Epithelial cell of esophagus (primary cell): ENCODE data around the gene ALK.

Source experiments
- DNase-seq: peaks from one replicate; pipeline ENCODE4 v3.0.0; 2010; ENCODE audit warnings: low read depth
- H3K4me3 ChIP-seq: 2 replicates; pipeline ENCODE4 v1.5.1; 2011; ENCODE audit warnings: mild to moderate bottlenecking, low read length, control low read depth
- CTCF ChIP-seq: IDR thresholded peaks from 2 replicates; pipeline ENCODE4 v1.5.1; 2011; ENCODE audit warnings: low read depth, mild to moderate bottlenecking, low read length, control low read depth, inconsistent platforms; ENCODE audit not compliant: insufficient read depth; ENCODE audit errors: missing control alignments

ALK gene

GRCh38 chr2:29694741-29695140 is 226.6 kb downstream of the ALK start:
- no peak for TF ChIP-seq CTCF
- DNase-seq, result no peak
- no peak overlapping the region for H3K4me3 ChIP-seq

GRCh38 chr2:29691391-29691950 is 229.9 kb downstream of the ALK start:
- no peak overlapping the region for H3K4me3 ChIP-seq

GRCh38 chr2:29689666-29690065 is 231.7 kb downstream of the ALK start:
- DNase-seq, result no peak
- no peak overlapping the region for H3K4me3 ChIP-seq
- TF ChIP-seq CTCF, result no peak

More at GRCh38 chr2:29691391-29691950, 229.9 kb downstream of the ALK start:
- DNase-seq, result no peak
- TF ChIP-seq CTCF, result no peak

GRCh38 chr2:29688429-29688828 is 233.0 kb downstream of the ALK start:
- H3K4me3 ChIP-seq, result no peak overlapping the region
- no peak for TF ChIP-seq CTCF
- no peak for DNase-seq

GRCh38 chr2:29687121-29687520 is 234.3 kb downstream of the ALK start:
- no peak for TF ChIP-seq CTCF
- no peak overlapping the region for H3K4me3 ChIP-seq
- DNase-seq, result no peak

GRCh38 chr2:29676886-29677453 is 244.4 kb downstream of the ALK start:
- H3K4me3 ChIP-seq, result no peak overlapping the region
- no peak for TF ChIP-seq CTCF

GRCh38 chr2:29664578-29664977 is 256.8 kb downstream of the ALK start:
- no peak for TF ChIP-seq CTCF
- DNase-seq, result no peak

More at GRCh38 chr2:29676886-29677453, 244.4 kb downstream of the ALK start:
- no peak for DNase-seq

More at GRCh38 chr2:29664578-29664977, 256.8 kb downstream of the ALK start:
- no peak overlapping the region for H3K4me3 ChIP-seq
